LNCaP clone FGC (cell line): Measurements from ENCODE around the gene GSG1.

ENCODE experiments used
- DNase-seq: peaks from one replicate; pipeline ENCODE4 v3.0.0-alpha.2; 2011; ENCODE audit warnings: low read depth
- H3K4me3 ChIP-seq: 2 replicates; pipeline ENCODE4 v1.5.1; 2011; ENCODE audit warnings: mild to moderate bottlenecking, low read depth, low read length, control low read depth
- CTCF ChIP-seq: IDR thresholded peaks from 2 replicates; pipeline ENCODE4 v1.5.1; 2012; ENCODE audit warnings: mild to moderate bottlenecking; ENCODE audit not compliant: control insufficient read depth, insufficient read depth; ENCODE audit errors: extremely low read depth

The GSG1 gene

DNA sequence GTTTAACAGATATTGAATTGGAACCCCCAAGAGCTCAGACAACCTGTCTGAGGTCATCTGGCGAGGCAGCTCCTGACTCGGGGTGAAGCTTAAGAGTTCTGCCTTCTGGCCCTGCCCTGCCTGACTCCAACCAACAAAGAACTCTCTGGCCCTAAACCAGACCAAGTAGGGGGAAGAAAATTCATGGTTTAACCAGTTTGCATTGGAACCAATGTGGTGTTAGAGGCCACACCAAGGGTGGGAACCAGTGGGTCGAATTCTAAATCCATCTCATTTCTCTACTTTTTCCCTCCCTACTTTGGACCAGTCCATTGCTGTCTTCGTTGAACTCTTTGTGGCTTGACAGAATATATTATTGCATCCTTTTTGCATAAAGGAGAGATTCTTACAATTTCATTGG lies 30.4 kb upstream of the GSG1 start:
- DNase-seq: no peak
- H3K4me3 ChIP-seq: no peak overlapping the region
- TF ChIP-seq CTCF: no peak

GRCh38 chr12:13130981-13131380 lies 27.5 kb upstream of the GSG1 start:
- H3K4me3 ChIP-seq: no peak overlapping the region
- DNase-seq: no peak
- no peak for TF ChIP-seq CTCF

- TF ChIP-seq CTCF: no peak
- H3K4me3 ChIP-seq: no peak overlapping the region
- DNase-seq: no peak
Measured at GRCh38 chr12:13128291-13128965, 25.0 kb upstream of the GSG1 start.

GRCh38 chr12:13127444-13127843 lies 24.0 kb upstream of the GSG1 start:
- DNase-seq: peak; percentile 90
- no peak for TF ChIP-seq CTCF
- H3K4me3 ChIP-seq: no peak overlapping the region

- no peak for TF ChIP-seq CTCF
- no peak overlapping the region for H3K4me3 ChIP-seq
- DNase-seq: no peak
Measured at GRCh38 chr12:13126494-13126893, 23.0 kb upstream of the GSG1 start.

DNA sequence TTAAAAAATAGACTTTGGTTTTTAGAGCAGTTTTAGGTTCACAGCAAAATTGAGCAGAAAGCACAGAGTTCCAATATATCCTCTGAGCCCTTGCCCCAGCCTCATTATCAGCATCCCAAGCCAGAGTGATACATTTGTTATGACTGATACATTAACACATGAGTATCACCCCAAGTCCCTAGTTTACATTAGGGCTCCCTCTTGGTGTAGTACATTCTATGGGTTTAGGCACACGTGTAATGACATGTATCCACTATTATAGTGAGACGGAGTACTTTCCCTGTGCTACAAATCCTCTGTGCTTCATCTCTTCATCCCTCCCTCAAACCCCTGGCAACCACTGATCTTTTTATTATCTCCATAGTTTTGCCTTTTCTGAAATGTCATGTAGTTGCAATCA lies 22.5 kb upstream of the GSG1 start:
- TF ChIP-seq CTCF: no peak
- H3K4me3 ChIP-seq: no peak overlapping the region
- no peak for DNase-seq
